Measurements from ENCODE around the gene TCP1.
"Not testable (repeated sequence)": the region's sequence is repeated elsewhere in the genome, so short reads cannot be mapped to it uniquely, and the experiment has no call there.

The TCP1 gene

DNA sequence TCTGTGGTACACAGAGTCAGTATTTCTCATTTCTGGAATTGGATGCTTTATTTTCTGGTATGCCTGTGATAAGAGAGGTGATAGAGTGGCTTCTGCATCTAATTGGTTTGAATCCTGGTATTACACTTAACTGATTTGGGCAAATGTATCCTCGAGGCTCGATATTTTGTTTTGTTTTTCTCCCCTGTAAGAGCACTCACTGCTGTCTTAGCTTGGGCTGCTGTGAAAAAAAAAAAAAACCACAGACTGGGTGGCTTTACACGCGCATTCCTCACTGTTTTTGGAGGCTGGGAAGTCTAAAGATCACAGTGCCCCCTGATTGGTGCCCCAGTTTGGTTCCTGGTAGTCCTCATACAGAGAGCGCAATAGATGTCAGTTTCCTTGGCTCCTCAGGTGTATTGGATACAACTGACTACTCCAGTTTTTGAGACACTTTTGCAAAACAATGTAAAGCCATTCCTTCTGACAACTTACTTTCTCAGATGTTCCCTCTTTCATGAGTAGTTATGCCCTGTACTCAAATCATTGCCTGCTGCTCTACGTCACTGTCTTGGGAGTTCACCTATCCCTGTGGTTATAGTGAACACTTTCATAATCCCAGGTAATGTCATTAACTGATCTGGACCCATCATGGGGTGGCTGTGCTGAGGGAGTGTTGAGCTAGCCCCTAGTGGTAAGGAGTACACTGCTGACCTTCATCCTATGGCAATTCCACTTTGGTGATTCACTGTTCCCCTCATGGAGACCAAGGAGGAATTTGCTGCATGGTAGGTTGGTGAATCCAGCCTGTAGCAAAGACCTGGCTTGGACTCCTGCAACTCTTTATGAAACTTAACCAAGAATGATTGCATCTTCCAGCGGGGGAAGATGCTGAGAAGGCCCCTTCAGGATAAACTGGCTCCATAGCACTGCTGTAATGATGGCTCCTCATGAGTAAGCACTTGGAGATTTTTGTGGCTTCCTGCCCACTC lies 31.1 kb downstream of the TCP1 start:
- H3K27ac ChIP-seq, result 0 out of 2 replicates have a peak overlapping the region, but pooled peaks have one; percentile 39
- no peak overlapping the region for H3K4me3 ChIP-seq
- no peak for DNase-seq (ENCODE audit: low read depth, low spot score)

DNA sequence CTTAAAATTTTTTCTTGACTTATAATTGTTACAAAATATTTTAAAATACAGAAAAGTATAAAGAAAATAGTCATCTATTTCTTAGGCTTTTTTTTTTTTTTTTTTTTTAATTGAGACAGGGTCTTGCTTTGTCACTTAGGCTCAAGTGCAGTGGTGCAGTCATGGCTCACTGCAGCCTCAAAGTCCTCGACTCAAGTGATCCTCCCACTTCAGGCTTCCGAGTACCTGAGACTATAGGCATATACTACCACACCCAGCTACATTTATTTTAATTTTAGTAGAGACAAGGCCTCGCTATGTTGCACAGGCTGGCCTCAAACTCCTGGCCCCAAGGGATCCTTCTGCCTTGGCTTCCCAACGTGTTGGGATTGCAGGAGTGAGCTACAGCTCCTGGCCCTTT lies 32.9 kb downstream of the TCP1 start:
- Histone ChIP-seq H3K27ac (0 out of 2 replicates have a peak overlapping the region, but pooled peaks have one; percentile 34), H3K4me3 (no peak overlapping the region), H3K36me3 (ENCODE audit: insufficient read depth, low read length) (peaks cover 76% of the 10 kb centered on the region), H3K9ac (ENCODE audit: insufficient read length) (no peak overlapping the region), H3K9me3 (ENCODE audit: low read depth, low read length) (no peaks in the 10 kb centered on the region)
- TF ChIP-seq EZH2 (IDR thresholded peaks at IDR 0.05) (no peak), POLR2AphosphoS5 (IDR thresholded peaks at IDR 0.05; ENCODE audit: borderline replicate concordance, low read depth, low read length) (no peak), FOXP2 (optimal IDR thresholded peaks at IDR 0.05; ENCODE audit: control extremely low read depth, extremely low read length, insufficient read depth) (no peak)
- DNase-seq (ENCODE audit: low read depth, low spot score), result no peak

More for the DNA sequence above, 31.1 kb downstream of the TCP1 start:
- Histone ChIP-seq H3K36me3 (ENCODE audit: insufficient read depth, low read length) (peaks cover 65% of the 10 kb centered on the region), H3K9ac (ENCODE audit: insufficient read length) (no peak overlapping the region), H3K9me3 (ENCODE audit: low read depth, low read length) (no peaks in the 10 kb centered on the region)
- TF ChIP-seq FOXP2 (optimal IDR thresholded peaks at IDR 0.05; ENCODE audit: control extremely low read depth, extremely low read length, insufficient read depth), result no peak
- no peak for TF ChIP-seq EZH2 (IDR thresholded peaks at IDR 0.05)
- no peak for TF ChIP-seq POLR2AphosphoS5 (IDR thresholded peaks at IDR 0.05; ENCODE audit: borderline replicate concordance, low read depth, low read length)

DNA sequence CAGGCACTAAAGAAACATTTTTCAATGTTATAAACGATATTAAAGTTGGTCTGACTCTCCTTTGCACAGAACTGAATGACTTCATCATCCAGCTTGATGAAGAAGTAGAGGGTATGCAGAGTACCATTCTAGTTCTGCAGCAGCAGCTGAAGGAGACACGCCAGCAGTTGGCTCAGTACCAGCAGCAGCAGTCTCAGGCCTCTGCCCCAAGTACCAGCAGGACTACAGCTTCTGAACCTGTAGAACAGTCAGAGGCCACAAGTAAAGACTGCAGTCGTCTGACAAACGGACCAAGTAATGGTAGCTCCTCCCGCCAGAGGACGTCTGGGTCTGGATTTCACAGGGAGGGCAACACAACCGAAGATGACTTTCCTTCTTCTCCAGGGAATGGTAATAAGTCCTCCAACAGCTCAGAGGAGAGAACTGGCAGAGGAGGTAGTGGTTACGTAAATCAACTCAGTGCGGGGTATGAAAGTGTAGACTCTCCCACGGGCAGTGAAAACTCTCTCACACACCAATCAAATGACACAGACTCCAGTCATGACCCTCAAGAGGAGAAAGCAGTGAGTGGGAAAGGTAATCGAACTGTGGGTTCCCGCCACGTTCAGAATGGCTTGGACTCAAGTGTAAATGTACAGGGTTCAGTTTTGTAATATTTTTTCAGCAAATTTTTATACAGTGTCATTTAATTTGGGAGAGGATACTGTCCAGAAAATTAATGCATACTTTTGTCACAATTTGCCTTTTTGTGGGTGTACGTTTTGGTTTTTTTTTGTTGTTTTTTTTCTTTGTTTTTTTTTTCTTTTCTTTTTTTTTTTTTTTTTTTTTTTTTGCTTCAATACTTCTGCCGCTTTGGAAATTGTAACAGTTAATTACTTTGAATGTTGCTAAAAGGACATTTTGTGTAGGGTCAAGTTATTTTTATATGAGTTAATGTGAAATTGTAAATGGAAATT lies 34.2 kb downstream of the TCP1 start:
- Histone ChIP-seq H3K9ac (ENCODE audit: insufficient read length) (no peak overlapping the region), H3K27ac (no peak overlapping the region), H3K4me3 (no peak overlapping the region), H3K9me3 (ENCODE audit: low read depth, low read length) (no peaks in the 10 kb centered on the region), H3K36me3 (ENCODE audit: insufficient read depth, low read length) (peaks cover 85% of the 10 kb centered on the region)
- DNase-seq (ENCODE audit: low read depth, low spot score), result no peak
- TF ChIP-seq EZH2 (IDR thresholded peaks at IDR 0.05) (no peak), POLR2AphosphoS5 (IDR thresholded peaks at IDR 0.05; ENCODE audit: borderline replicate concordance, low read depth, low read length) (no peak), FOXP2 (optimal IDR thresholded peaks at IDR 0.05; ENCODE audit: control extremely low read depth, extremely low read length, insufficient read depth) (no peak)

DNA sequence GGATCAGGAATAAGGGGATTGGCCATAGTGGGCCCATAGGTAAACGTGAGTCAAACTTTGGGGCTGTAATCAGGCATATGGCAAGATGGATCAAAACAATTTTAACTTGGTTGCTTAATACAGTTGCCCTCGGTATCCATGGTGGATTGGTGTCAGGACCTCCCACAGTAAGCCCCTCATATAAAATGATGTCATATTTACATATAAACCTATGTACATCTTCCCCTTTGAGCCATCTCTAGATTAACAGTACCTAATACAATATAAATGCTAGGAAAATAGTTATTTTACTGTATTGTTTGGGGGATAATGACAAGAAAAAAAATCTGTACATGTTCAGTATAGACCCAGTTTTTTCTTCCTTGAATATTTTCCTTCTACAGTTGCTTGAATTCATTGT lies 35.0 kb downstream of the TCP1 start:
- H3K4me3 ChIP-seq, result no peak overlapping the region
- no peak overlapping the region for H3K9ac ChIP-seq (ENCODE audit: insufficient read length)
- peaks cover 91% of the 10 kb centered on the region for H3K36me3 ChIP-seq (ENCODE audit: insufficient read depth, low read length)
- no peak overlapping the region for H3K27ac ChIP-seq
- DNase-seq (ENCODE audit: low read depth, low spot score), result no peak
- no peaks in the 10 kb centered on the region for H3K9me3 ChIP-seq (ENCODE audit: low read depth, low read length)
- no peak for TF ChIP-seq FOXP2 (optimal IDR thresholded peaks at IDR 0.05; ENCODE audit: control extremely low read depth, extremely low read length, insufficient read depth)
- TF ChIP-seq EZH2 (IDR thresholded peaks at IDR 0.05), result no peak
- no peak for TF ChIP-seq POLR2AphosphoS5 (IDR thresholded peaks at IDR 0.05; ENCODE audit: borderline replicate concordance, low read depth, low read length)

DNA sequence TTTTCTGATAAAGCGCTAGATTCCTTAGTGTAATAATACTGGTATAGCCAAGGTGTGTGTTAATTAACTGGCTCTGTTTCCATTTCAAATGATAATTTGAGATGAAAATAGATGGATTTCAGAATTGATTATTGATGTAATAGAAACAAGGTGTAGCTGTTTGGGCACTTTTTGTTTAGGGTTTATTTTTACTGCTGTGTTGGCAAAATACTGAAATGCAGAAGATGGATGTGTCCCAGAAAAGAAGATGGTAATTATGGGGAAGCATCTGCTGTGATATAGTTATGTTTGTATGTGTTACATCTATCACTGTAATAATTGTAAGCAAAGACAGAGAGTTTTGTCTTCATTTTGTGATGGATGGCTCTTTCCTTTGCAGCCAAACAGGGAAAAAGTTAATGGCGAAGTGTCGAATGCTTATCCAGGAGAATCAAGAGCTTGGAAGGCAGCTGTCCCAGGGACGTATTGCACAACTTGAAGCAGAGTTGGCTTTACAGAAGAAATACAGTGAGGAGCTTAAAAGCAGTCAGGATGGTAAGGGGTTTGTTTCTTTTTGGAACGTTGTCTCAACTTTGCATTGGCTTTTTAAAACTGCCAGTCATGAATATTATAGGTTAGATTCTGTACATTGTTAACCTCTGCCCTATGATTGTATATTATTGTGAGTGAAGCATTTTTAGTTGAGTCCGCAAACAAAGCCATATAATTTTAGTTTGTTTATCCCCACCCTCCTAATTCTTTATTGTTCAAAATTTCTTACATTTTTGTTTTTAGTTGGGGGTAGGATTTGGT lies 36.1 kb downstream of the TCP1 start:
- peaks cover 97% of the 10 kb centered on the region for H3K36me3 ChIP-seq (ENCODE audit: insufficient read depth, low read length)
- DNase-seq (ENCODE audit: low read depth, low spot score), result no peak
- TF ChIP-seq POLR2AphosphoS5 (IDR thresholded peaks at IDR 0.05; ENCODE audit: borderline replicate concordance, low read depth, low read length) (no peak), EZH2 (IDR thresholded peaks at IDR 0.05) (no peak), FOXP2 (optimal IDR thresholded peaks at IDR 0.05; ENCODE audit: control extremely low read depth, extremely low read length, insufficient read depth) (no peak)
- peak overlapping the region; percentile 9; the same call in 1 of the 2 replicates for H3K27ac ChIP-seq
- H3K9ac ChIP-seq (ENCODE audit: insufficient read length), result no peak overlapping the region
- no peak overlapping the region for H3K4me3 ChIP-seq
- no peaks in the 10 kb centered on the region for H3K9me3 ChIP-seq (ENCODE audit: low read depth, low read length)

DNA sequence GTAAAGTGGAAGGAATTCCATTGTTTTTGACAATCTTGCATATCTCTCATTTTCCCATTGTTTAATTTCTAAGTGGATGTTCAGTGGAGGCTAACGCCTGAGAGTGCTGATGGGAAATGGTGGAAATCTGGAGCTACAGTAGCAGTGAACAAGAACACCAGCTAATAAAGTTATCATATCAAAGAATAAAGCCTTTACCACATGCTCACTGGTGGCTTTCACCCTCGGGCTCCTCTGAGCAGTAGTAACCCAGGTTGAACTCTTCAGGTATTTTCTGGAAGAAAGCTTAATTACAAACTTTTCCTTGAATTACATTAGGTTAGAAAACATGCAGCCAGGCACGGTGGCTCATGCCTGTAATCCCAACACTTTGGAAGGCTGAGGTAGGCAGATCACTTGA lies 38.0 kb downstream of the TCP1 start:
- TF ChIP-seq FOXP2 (optimal IDR thresholded peaks at IDR 0.05; ENCODE audit: control extremely low read depth, extremely low read length, insufficient read depth), result no peak
- DNase-seq (ENCODE audit: low read depth, low spot score), result no peak
- no peak overlapping the region for H3K9ac ChIP-seq (ENCODE audit: insufficient read length)
- H3K4me3 ChIP-seq, result no peak overlapping the region
- H3K36me3 ChIP-seq (ENCODE audit: insufficient read depth, low read length), result peaks cover 97% of the 10 kb centered on the region
- H3K9me3 ChIP-seq (ENCODE audit: low read depth, low read length), result no peaks in the 10 kb centered on the region
- no peak overlapping the region for H3K27ac ChIP-seq

DNA sequence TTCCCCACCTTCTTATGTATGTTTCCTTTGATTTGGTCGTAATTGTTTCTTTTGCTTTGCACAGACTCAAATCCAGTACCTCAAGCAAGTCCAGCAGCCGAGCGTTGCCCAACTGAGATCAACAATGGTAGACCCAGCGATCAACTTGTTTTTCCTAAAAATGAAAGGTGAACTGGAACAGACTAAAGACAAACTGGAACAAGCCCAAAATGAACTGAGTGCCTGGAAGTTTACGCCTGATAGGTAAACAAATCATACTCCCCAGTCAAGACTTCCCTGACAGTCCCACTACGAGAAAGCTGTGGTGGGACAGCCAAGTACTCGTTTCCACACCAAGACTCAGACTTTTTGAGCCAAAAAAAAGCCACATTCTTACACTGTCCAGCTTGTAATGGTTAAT lies 41.3 kb downstream of the TCP1 start:
- not testable (repeated sequence) for H3K9me3 ChIP-seq (ENCODE audit: low read depth, low read length); H3K4me3 ChIP-seq; H3K9ac ChIP-seq (ENCODE audit: insufficient read length); H3K27ac ChIP-seq; DNase-seq (ENCODE audit: low read depth, low spot score)
- H3K36me3 ChIP-seq (ENCODE audit: insufficient read depth, low read length), result peaks cover 99% of the 10 kb centered on the region
